A673 (cell line): ENCODE measurements around the gene CEP68.

Experiments used
- CTCF ChIP-seq: fragments of 300-800, 200-600 bp; sonication (generic); conservative IDR thresholded peaks from 2 replicates; pipeline ENCODE4 v1.5.1; 2017; ENCODE audit warnings: low read depth, mild to moderate bottlenecking, antibody characterized with exemption, low read length, moderate library complexity, mixed read lengths
- EZH2 ChIP-seq: fragments of 200-600 bp; sonication (generic); IDR thresholded peaks from 2 replicates; pipeline ENCODE4 v1.6.1; 2017; ENCODE audit warnings: borderline replicate concordance, low read depth, mild to moderate bottlenecking, mixed read lengths, antibody characterized with exemption, low read length; ENCODE audit not compliant: poor library complexity, severe bottlenecking

GRCh38 chr2:65075605-65076344 is 19.6 kb downstream of the CEP68 start:
- TF ChIP-seq EZH2, result no peak
- no peak for TF ChIP-seq CTCF
